NB4 (cell line): ENCODE data around the gene ARHGAP24.

Source experiments
- DNase-seq: peaks from one replicate; pipeline ENCODE4 v3.0.0; 2010; ENCODE audit warnings: low read depth
- H3K4me3 ChIP-seq: one replicate; pipeline ENCODE4 v1.5.1; 2011; ENCODE audit warnings: mild to moderate bottlenecking, low read depth, low read length, moderate library complexity
- MAX ChIP-seq: IDR thresholded peaks from 2 replicates; pipeline ENCODE4 v1.6.1; 2011; ENCODE audit warnings: low read depth, low read length
- MYC ChIP-seq: IDR thresholded peaks from 2 replicates; pipeline ENCODE4 v1.6.1; 2011; ENCODE audit warnings: low read depth, low read length
- POLR2A ChIP-seq: IDR thresholded peaks from 2 replicates; pipeline ENCODE4 v1.6.1; 2011; ENCODE audit warnings: mild to moderate bottlenecking; ENCODE audit not compliant: insufficient read length; ENCODE audit errors: extremely low read depth
- TF ChIP-seq, protein P1 (sequence below): IDR thresholded peaks from one replicate; pipeline ENCODE4 v1.5.1; 2012; ENCODE audit warnings: low read depth, low read length

Gene ARHGAP24

DNA sequence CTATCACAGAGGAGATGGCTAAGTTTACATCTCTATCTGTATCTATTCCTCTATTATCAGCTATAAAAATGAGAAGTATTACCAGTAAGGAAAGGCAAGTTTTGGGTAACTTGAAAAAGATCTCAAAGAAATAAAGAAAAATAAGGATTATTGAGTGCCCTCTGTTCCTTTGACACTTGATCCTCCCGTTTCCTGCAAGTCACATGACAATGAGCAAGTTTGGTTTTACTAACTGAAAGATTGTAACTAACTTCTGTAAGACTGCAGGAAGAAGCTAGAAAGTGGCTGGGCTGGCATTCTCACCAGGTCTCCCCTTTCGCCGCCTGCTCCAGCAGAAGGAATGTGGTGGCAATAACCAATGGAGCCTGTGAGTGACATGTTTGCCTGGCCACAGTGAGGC is 59.2 kb downstream of the ARHGAP24 start:
- no peak for DNase-seq
- TF ChIP-seq POLR2A (no peak), MAX (no peak), MYC (no peak)
- TF ChIP-seq, protein P1, sequence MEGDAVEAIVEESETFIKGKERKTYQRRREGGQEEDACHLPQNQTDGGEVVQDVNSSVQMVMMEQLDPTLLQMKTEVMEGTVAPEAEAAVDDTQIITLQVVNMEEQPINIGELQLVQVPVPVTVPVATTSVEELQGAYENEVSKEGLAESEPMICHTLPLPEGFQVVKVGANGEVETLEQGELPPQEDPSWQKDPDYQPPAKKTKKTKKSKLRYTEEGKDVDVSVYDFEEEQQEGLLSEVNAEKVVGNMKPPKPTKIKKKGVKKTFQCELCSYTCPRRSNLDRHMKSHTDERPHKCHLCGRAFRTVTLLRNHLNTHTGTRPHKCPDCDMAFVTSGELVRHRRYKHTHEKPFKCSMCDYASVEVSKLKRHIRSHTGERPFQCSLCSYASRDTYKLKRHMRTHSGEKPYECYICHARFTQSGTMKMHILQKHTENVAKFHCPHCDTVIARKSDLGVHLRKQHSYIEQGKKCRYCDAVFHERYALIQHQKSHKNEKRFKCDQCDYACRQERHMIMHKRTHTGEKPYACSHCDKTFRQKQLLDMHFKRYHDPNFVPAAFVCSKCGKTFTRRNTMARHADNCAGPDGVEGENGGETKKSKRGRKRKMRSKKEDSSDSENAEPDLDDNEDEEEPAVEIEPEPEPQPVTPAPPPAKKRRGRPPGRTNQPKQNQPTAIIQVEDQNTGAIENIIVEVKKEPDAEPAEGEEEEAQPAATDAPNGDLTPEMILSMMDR = no peak
- no peak overlapping the region for H3K4me3 ChIP-seq

- H3K4me3 ChIP-seq = no peak overlapping the region
- TF ChIP-seq POLR2A (no peak), MAX (no peak), MYC (no peak)
- TF ChIP-seq, protein P1 = no peak
- DNase-seq = no peak
Observed at GRCh38 chr4:85543832-85544231, 68.9 kb downstream of the ARHGAP24 start.

DNA sequence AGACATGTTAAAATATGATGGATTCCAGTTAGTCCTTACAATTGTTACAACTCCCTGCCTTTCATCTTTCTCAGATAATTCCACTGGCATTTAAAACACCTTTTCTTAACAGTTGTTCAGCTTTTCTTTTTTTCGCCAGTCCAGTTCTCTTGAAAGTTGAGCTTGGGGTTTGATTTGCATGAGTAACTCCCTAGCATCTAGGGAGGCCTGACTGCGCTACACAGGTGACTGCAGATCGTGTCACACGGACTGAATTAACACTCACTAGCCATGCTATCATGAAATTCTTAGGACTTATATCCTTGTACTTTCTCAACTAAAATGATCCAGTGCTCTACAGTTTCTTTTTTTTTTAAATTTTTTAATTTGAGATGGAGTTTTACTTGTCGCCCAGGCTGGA is 69.8 kb downstream of the ARHGAP24 start:
- DNase-seq = no peak
- H3K4me3 ChIP-seq = no peak overlapping the region
- TF ChIP-seq MAX = no peak
- no peak for TF ChIP-seq MYC
- TF ChIP-seq, protein P1 = no peak
- TF ChIP-seq POLR2A = no peak

DNA sequence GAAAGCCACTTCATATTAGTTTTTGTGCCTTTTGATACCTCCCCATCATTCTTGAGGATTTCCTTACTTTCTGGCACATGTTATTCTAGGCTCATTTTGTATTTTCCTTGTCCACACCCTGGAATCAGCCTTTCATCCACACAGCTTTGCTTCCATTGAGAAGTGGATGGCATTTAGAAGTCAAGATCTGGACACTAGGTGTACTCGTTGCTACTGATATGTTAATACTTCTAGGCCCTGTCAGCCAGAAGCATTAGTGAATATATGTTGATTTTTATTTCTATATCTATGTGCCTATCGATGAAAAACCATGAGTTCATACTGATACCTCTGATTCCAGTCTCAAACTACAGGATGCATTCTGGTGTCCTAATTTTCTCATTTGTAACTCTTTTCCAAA is 73.2 kb downstream of the ARHGAP24 start:
- no peak for DNase-seq
- TF ChIP-seq MYC (no peak), MAX (no peak), POLR2A (no peak)
- TF ChIP-seq, protein P1 = no peak
- H3K4me3 ChIP-seq = no peak overlapping the region

DNA sequence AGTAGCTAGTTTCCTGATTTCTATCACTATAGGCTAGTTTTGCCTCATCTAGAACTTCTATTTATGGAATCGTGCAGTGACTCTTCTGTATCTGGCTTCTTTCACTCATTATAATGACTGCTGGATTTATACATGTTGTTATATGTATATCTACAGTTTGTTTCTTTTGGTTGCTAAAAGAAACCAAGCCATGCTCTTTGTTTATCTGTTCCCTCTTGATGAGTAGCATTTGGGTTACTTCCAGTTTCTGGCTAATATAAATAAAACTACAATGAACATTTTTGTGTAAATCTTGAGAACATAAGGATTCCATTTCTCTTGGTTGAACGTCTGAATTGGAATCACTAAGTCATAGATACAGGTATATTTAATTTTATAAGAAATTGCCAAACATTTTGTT is 73.9 kb downstream of the ARHGAP24 start:
- DNase-seq = no peak

More for the DNA sequence above, 73.9 kb downstream of the ARHGAP24 start:
- TF ChIP-seq POLR2A = no peak
- no peak for TF ChIP-seq MYC
- TF ChIP-seq, protein P1 = no peak
- TF ChIP-seq MAX = no peak
- no peak overlapping the region for H3K4me3 ChIP-seq
